CD4-positive, CD25-positive, alpha-beta regulatory T cell (primary cell): ENCODE results near the gene GTF2I. TPM values are rescaled to one million over a fixed set of nuclear protein-coding genes. Genes with fewer than 3 reads are reported as not detected.
"Not testable (repeated sequence)": the region's sequence is repeated elsewhere in the genome, so short reads cannot be mapped to it uniquely, and the experiment has no call there.

Experiments used
- ATAC-seq, 2 donors: fragments of 150-1000 bp; cut with Tn5 transposase; one replicate each; pipeline ENCODE4 v1.10.0; 2021; ENCODE audit warnings: low read depth in 2 of 2, moderate number of reproducible peaks in 2 of 2, moderate library complexity in 1 of 2
- DNase-seq, 3 donors: peaks; one replicate each; pipeline versions ENCODE4 v3.0.0 to v3.0.0-alpha.2; 2012 to 2022; ENCODE audit warnings: mixed read lengths in 1 of 3
- H3K27ac ChIP-seq: one replicate; pipeline ENCODE4 v1.7.0; 2013; ENCODE audit warnings: mild to moderate bottlenecking, low read length; ENCODE audit not compliant: insufficient read depth, poor library complexity, severe bottlenecking
- H3K27me3 ChIP-seq: one replicate; pipeline ENCODE4 v1.7.0; 2013; ENCODE audit warnings: low read length; ENCODE audit not compliant: control insufficient read depth, insufficient read depth
- H3K36me3 ChIP-seq: one replicate; pipeline ENCODE4 v1.7.0; 2013; ENCODE audit warnings: mild to moderate bottlenecking, low read length, moderate library complexity; ENCODE audit not compliant: control insufficient read depth, insufficient read depth
- H3K4me1 ChIP-seq: 2 replicates; pipeline ENCODE4 v1.7.0; 2013; ENCODE audit warnings: mild to moderate bottlenecking, low read length; ENCODE audit not compliant: insufficient read depth, control insufficient read depth, poor library complexity, severe bottlenecking
- H3K4me3 ChIP-seq: one replicate; pipeline ENCODE4 v1.7.0; 2013; ENCODE audit warnings: low read depth, mild to moderate bottlenecking, low read length, moderate library complexity
- H3K9me3 ChIP-seq, 2 experiments: 1 replicate in 1 of 2; 2 replicates in 1 of 2; pipeline ENCODE4 v1.7.0; 2013; ENCODE audit warnings: low read length in 2 of 2, mild to moderate bottlenecking in 1 of 2, moderate library complexity in 1 of 2; ENCODE audit not compliant: control insufficient read depth in 2 of 2
- H3K27ac Mint-ChIP-seq, 3 donors: one replicate each; pipeline ENCODE4 v1.8.0; 2020 to 2022; ENCODE audit warnings: mild to moderate bottlenecking in 3 of 3, mixed read lengths in 3 of 3, moderate library complexity in 2 of 3
- H3K27me3 Mint-ChIP-seq: one replicate; pipeline ENCODE4 v1.8.0; 2022; ENCODE audit warnings: mild to moderate bottlenecking, mixed read lengths
- H3K36me3 Mint-ChIP-seq: one replicate; pipeline ENCODE4 v1.8.0; 2020; ENCODE audit warnings: mixed read lengths
- H3K4me1 Mint-ChIP-seq, 4 donors: one replicate each; pipeline ENCODE4 v1.8.0; 2020 to 2022; ENCODE audit warnings: mixed read lengths in 4 of 4, mild to moderate bottlenecking in 1 of 4
- H3K4me3 Mint-ChIP-seq, 4 donors: one replicate each; pipeline ENCODE4 v1.8.0; 2020 to 2022; ENCODE audit warnings: mild to moderate bottlenecking in 4 of 4, mixed read lengths in 4 of 4, moderate library complexity in 3 of 4
- H3K9me3 Mint-ChIP-seq, 7 donors: one replicate each; pipeline ENCODE4 v1.8.0; 2020 to 2022; ENCODE audit warnings: mixed read lengths in 7 of 7, mild to moderate bottlenecking in 3 of 7, moderate library complexity in 2 of 7
- polyA plus RNA-seq, 4 donors: library from polyadenylated mRNA; unstranded; fragments of 300-500 nt; fragmentation: Illumina TruSeq; gene quantifications; one replicate each; pipeline ENCODE4 v1.2.3, GENCODE V29; 2021
- total RNA-seq: library from RNA; stranded (reverse); gene quantifications from one replicate; pipeline ENCODE4 v1.2.3, GENCODE V29; 2022

The GTF2I gene
- total and polyA plus RNA-seq, 5 donors from 2014 or later: 37.7 to 125 (median 43.1) TPM

DNA sequence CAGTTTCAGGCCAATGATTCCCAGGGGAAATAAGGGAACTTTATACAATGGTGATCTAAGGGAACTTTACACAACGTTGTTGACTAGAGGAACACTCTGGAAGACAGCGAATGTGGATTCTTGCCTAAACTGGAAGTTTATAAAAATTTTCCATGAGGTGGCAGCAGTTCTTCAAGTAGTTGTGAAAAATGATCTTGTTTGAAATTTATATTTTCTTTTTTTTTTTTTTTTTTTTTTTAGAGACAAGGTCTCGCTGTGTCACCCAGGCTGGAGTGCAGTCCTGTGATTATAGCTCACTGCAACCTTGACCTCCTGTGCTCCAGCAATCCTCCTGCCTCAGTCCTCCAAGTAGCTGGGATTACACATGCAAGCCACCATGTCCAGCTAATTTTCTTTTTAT, 32.1 kb upstream of the GTF2I start:
- no peak overlapping the region for H3K4me3 Mint-ChIP-seq
- H3K9me3 Mint-ChIP-seq: no peaks in the 10 kb centered on the region
- Histone ChIP-seq H3K36me3 (no peaks in the 10 kb centered on the region), H3K27me3 (no peaks in the 10 kb centered on the region), H3K4me3 (no peak overlapping the region), H3K9me3 (no peaks in the 10 kb centered on the region), H3K4me1 (no peaks in the 10 kb centered on the region), H3K27ac (no peak overlapping the region)
- ATAC-seq: no peak
- H3K27me3 Mint-ChIP-seq: peaks cover 5% of the 10 kb centered on the region
- H3K36me3 Mint-ChIP-seq: no peaks in the 10 kb centered on the region
- peak in 1 of 3 donors; percentile 25 for DNase-seq
- no peak overlapping the region for H3K27ac Mint-ChIP-seq
- H3K4me1 Mint-ChIP-seq: no peaks in the 10 kb centered on the region

DNA sequence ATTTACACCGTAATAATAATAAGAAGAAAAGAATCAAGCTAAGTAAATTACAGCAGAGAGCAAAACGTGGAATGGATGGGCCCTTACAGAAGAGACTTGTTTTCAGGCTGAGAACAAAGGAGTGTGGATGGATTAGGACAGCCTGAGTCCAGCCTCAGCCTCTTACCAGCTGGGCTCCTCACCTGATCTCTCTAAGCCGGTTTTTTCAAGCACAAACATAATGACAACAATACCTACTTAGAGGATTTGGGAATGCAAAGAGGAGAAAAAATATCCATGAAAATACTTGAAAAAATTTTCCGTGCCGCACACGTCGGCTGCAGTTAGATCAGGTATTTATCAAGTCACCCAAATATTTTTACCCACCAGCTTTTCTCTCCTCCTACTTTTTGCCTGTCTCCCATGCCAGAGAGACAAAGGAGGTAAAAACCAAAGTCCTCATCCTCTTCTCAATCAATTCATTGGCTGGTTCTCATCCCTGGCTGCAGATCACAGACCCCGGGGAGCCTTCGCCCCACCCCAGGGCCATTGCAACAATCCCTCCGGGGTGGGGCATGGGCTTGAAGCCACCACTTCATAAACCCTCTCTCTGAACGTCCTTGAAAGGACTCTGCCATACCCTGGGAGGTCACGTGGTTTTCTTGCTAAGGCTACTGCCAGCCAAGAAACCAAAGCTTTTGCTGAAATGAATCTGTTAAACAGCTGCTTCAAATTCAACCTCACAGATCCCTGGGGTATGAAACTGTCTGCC, 29.7 kb upstream of the GTF2I start:
- no peaks in the 10 kb centered on the region for H3K27me3 ChIP-seq
- no peak overlapping the region for H3K4me3 ChIP-seq
- no peak overlapping the region for H3K27ac ChIP-seq
- H3K27ac Mint-ChIP-seq: no peak overlapping the region
- no peaks in the 10 kb centered on the region for H3K4me1 Mint-ChIP-seq
- no peaks in the 10 kb centered on the region for H3K9me3 Mint-ChIP-seq
- H3K27me3 Mint-ChIP-seq: peaks cover 5% of the 10 kb centered on the region
- H3K9me3 ChIP-seq: no peaks in the 10 kb centered on the region
- ATAC-seq (no peak), DNase-seq (peak in 1 of 3 donors; percentile 21)
- no peak overlapping the region for H3K4me3 Mint-ChIP-seq
- H3K4me1 ChIP-seq: no peaks in the 10 kb centered on the region
- H3K36me3 ChIP-seq: no peaks in the 10 kb centered on the region
- H3K36me3 Mint-ChIP-seq: no peaks in the 10 kb centered on the region

DNA sequence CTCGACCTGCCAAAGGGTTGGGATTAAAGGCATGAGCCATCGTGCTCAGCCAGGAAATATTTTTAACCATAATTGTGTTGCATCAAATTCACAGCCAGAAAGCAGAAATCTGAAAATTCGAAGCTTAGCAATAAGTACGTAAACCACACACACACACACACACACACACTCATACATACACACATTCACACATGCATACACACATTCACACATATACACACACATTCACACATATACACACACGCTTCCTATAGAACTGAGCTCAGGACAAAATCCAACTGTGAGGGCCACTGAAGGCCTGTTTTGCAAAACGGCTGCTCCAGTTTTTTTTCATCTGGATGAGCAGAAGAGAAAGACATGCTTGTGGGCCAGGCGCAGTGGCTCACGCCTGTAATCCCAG, 25.0 kb upstream of the GTF2I start:
- no peaks in the 10 kb centered on the region for H3K9me3 ChIP-seq
- Mint-ChIP-seq H3K27me3 (no peaks in the 10 kb centered on the region), H3K9me3 (no peaks in the 10 kb centered on the region), H3K27ac (peak overlapping the region in 1 of 3 donors; percentile 16), H3K36me3 (no peaks in the 10 kb centered on the region), H3K4me3 (no peak overlapping the region), H3K4me1 (no peaks in the 10 kb centered on the region)
- H3K4me1 ChIP-seq: no peaks in the 10 kb centered on the region
- H3K36me3 ChIP-seq: no peaks in the 10 kb centered on the region
- DNase-seq (no peak), ATAC-seq (no peak)
- H3K4me3 ChIP-seq: no peak overlapping the region
- H3K27ac ChIP-seq: no peak overlapping the region
- no peaks in the 10 kb centered on the region for H3K27me3 ChIP-seq

DNA sequence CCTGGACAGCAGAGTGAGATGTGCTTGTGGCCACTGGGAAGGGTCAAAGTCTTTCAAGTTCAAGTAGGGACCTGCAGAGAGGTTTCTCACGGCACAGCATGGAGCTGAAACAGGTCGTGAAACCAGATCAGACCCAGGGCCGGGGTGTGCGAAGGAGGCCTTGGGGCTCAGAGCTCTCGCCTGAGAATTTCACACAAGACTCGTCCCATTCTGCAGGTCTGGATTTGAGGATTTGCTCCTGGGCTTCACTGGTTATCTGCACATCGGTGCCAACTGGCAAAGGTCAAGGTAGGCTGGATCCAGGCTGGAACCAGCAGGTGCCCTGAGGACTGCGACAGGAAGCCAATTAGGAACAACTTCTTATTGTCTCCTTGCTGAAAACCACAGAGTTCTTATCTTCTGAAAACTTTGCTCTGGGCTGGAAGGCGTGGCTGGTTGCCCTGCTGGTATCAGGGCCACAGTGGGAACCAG, 24.0 kb upstream of the GTF2I start:
- no peaks in the 10 kb centered on the region for H3K36me3 ChIP-seq
- no peaks in the 10 kb centered on the region for H3K9me3 ChIP-seq
- no peaks in the 10 kb centered on the region for H3K4me1 Mint-ChIP-seq
- no peak overlapping the region for H3K4me3 Mint-ChIP-seq
- H3K27ac Mint-ChIP-seq: no peak overlapping the region
- no peak overlapping the region for H3K4me3 ChIP-seq
- no peaks in the 10 kb centered on the region for H3K27me3 ChIP-seq
- no peaks in the 10 kb centered on the region for H3K27me3 Mint-ChIP-seq
- H3K27ac ChIP-seq: no peak overlapping the region
- no peak for DNase-seq
- H3K36me3 Mint-ChIP-seq: no peaks in the 10 kb centered on the region
- H3K9me3 Mint-ChIP-seq: no peaks in the 10 kb centered on the region
- no peak for ATAC-seq
- no peaks in the 10 kb centered on the region for H3K4me1 ChIP-seq

DNA sequence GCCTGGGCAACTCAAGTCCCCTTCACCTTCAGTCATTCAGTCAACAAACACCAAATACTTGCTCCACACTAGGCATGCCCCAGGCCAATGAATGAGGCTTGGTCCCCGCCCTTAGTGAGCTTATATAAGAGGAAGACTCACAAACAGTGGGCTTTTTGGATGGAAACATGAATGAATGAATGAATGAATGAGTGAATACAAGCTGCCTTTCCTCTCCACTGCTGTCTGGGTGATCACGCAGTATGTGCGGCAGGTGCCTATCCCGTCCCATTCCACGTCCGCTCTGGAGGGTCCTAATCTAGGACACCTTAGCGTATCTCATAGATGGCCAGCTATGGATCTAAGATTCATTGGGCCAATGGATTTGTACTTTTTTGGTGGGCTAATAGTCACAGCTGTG, 19.8 kb upstream of the GTF2I start:
- H3K9me3 Mint-ChIP-seq: no peaks in the 10 kb centered on the region
- Histone ChIP-seq H3K9me3 (no peaks in the 10 kb centered on the region), H3K4me1 (no peaks in the 10 kb centered on the region), H3K27me3 (no peaks in the 10 kb centered on the region), H3K4me3 (no peak overlapping the region), H3K27ac (no peak overlapping the region), H3K36me3 (no peaks in the 10 kb centered on the region)
- no peak for ATAC-seq
- H3K4me1 Mint-ChIP-seq: no peaks in the 10 kb centered on the region
- H3K4me3 Mint-ChIP-seq: no peak overlapping the region
- no peaks in the 10 kb centered on the region for H3K36me3 Mint-ChIP-seq
- H3K27me3 Mint-ChIP-seq: no peaks in the 10 kb centered on the region
- H3K27ac Mint-ChIP-seq: no peak overlapping the region
- no peak for DNase-seq

DNA sequence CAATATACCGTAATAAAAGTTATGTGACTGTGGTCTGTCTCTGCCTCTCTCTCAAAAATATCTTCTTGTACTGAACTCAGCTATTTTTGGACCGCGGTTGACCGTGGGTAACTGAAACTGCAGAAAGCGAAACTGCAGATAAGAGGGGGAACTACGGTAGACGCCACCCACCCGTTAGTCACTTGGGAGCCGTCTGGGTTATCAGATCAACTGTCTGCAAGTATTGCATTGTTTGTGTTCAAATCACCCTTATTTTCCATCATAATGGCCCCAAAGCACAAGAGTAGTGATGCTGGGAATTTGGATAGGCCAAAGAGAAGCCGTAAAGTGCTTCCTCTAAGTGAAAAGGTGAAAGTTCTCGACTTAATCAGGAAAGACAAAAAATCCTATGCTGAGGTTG, 7.5 kb upstream of the GTF2I start:
- H3K27me3 Mint-ChIP-seq, H3K36me3 ChIP-seq, H3K36me3 Mint-ChIP-seq, H3K9me3 Mint-ChIP-seq, H3K27me3 ChIP-seq, H3K9me3 ChIP-seq: not testable (repeated sequence)
- peak overlapping the region; percentile 90 to 95 (median 92) for H3K27ac Mint-ChIP-seq
- Histone ChIP-seq H3K4me1 (peaks cover 12% of the 10 kb centered on the region), H3K27ac (peak overlapping the region; percentile 63), H3K4me3 (peak overlapping the region; percentile 87)
- peak; percentile 40 to 87 (median 48) for DNase-seq
- H3K4me1 Mint-ChIP-seq: peaks cover 11 to 33% (median 16%) of the 10 kb centered on the region in 4 donors
- ATAC-seq: peak; percentile 88 to 92
- H3K4me3 Mint-ChIP-seq: peak overlapping the region; percentile 86 to 94 (median 90)

DNA sequence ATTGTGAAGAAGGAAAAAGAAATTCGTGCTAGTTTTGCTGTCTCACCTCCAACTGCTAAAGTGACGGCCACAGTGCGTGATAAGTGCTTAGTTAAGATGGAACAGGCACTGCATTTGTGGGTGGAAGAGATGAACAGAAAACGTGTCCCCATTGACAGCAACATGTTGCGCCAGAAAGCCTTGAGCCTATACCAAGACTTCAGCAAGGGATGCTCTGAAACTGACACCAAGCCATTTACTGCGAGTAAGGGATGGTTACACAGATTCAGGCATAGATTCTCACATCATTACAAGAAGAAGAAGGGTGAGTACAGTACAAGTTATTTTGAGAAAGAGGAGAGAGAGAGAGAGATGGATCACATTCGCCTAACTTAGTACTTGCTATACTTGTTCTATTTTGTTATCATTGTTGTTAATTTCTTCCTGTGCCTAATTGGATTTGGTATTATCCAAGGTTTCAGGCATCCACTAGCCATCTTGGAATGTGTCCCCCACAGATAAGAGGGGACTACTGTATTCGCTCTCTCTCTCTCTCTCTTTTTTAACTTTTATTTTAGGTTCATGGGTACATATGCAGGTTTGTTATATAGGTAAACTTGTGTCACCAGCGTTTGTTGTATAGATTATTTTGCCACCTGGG, 6.9 kb upstream of the GTF2I start:
- H3K36me3 Mint-ChIP-seq, H3K9me3 ChIP-seq, H3K27me3 Mint-ChIP-seq, H3K9me3 Mint-ChIP-seq, H3K27me3 ChIP-seq, H3K36me3 ChIP-seq: not testable (repeated sequence)
- H3K4me1 ChIP-seq: peaks cover 17% of the 10 kb centered on the region
- H3K4me1 Mint-ChIP-seq: peaks cover 11 to 39% (median 18%) of the 10 kb centered on the region in 4 donors
- peak overlapping the region; percentile 86 to 94 (median 90) for H3K4me3 Mint-ChIP-seq
- ATAC-seq: peak; percentile 35 to 45
- peak overlapping the region; percentile 90 to 95 (median 92) for H3K27ac Mint-ChIP-seq
- H3K27ac ChIP-seq: peak overlapping the region; percentile 63
- H3K4me3 ChIP-seq: peak overlapping the region; percentile 87
- DNase-seq: peak in 1 of 3 donors; percentile 41

DNA sequence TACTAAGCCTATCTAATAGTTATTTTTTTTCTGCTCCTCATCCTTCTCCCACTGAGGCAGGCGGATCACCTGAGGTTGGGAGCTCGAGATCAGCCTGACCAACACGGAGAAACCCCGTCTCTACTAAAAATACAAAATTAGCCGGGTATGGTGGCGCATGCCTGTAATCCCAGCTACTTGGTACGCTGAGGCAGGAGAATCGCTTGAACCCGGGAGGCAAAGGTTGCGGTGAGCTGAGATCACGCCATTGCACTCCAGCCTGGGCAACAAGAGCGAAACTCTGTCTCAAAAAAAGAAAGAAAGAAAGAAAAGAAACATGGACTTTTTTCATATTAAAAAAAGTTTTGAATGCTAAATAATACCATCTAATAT, 6.4 kb upstream of the GTF2I start:
- not testable (repeated sequence) for ATAC-seq, H3K36me3 Mint-ChIP-seq, H3K36me3 ChIP-seq, H3K9me3 ChIP-seq, H3K27ac ChIP-seq, H3K27me3 ChIP-seq, H3K27me3 Mint-ChIP-seq, H3K9me3 Mint-ChIP-seq, DNase-seq
- Mint-ChIP-seq H3K27ac (peak overlapping the region in 1 of 3 donors; percentile 92), H3K4me1 (peaks cover 13 to 44% (median 22%) of the 10 kb centered on the region in 4 donors), H3K4me3 (peak overlapping the region; percentile 86 to 94 (median 90))
- Histone ChIP-seq H3K4me1 (peaks cover 21% of the 10 kb centered on the region), H3K4me3 (peak overlapping the region; percentile 87)
